ENCODE measurements around the gene SBF2.

Gene SBF2
- long read RNA-seq, partial matches to known transcripts: 2 of 6 reads
- long read RNA-seq, other reads (novel, unspliced or antisense): 4 of 6 reads

- Histone ChIP-seq H3K4me3 (replicated peaks; ENCODE audit: insufficient read depth, low read length) (peak within 1 kb of the TSS; percentile 90), H3K27ac (replicated peaks) (peak within 1 kb of the TSS; percentile 24; the same call in 1 of the 2 replicates), H3K27me3 (ENCODE audit: insufficient read depth, poor library complexity, severe bottlenecking) (no peaks in the 10 kb centered on the region)
- TF ChIP-seq POLR2AphosphoS5 (IDR thresholded peaks at IDR 0.05; ENCODE audit: low read depth) (no peak), REST (IDR thresholded peaks at IDR 0.05; ENCODE audit: insufficient replicate concordance, low read depth) (no peak), GABPA (IDR thresholded peaks at IDR 0.05; ENCODE audit: low read depth) (no peak), SPI1 (IDR thresholded peaks at IDR 0.05; ENCODE audit: borderline replicate concordance, low read depth) (peak; percentile 51; the same call in 1 of the 2 replicates)
- TF ChIP-seq, protein P1, sequence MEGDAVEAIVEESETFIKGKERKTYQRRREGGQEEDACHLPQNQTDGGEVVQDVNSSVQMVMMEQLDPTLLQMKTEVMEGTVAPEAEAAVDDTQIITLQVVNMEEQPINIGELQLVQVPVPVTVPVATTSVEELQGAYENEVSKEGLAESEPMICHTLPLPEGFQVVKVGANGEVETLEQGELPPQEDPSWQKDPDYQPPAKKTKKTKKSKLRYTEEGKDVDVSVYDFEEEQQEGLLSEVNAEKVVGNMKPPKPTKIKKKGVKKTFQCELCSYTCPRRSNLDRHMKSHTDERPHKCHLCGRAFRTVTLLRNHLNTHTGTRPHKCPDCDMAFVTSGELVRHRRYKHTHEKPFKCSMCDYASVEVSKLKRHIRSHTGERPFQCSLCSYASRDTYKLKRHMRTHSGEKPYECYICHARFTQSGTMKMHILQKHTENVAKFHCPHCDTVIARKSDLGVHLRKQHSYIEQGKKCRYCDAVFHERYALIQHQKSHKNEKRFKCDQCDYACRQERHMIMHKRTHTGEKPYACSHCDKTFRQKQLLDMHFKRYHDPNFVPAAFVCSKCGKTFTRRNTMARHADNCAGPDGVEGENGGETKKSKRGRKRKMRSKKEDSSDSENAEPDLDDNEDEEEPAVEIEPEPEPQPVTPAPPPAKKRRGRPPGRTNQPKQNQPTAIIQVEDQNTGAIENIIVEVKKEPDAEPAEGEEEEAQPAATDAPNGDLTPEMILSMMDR (IDR thresholded peaks at IDR 0.05; ENCODE audit: insufficient read depth, low read length): no peak
- DNase-seq (ENCODE audit: low read depth in 1 of 2, low spot score in 1 of 2): peak; percentile 43 to 65
These were observed at the start of gene SBF2 for GRCh38 chr11:10293423-10294289. SBF2 (minus strand) TSS chr11:10294219; CDS start chr11:10294069, 150 bp downstream.

DNA sequence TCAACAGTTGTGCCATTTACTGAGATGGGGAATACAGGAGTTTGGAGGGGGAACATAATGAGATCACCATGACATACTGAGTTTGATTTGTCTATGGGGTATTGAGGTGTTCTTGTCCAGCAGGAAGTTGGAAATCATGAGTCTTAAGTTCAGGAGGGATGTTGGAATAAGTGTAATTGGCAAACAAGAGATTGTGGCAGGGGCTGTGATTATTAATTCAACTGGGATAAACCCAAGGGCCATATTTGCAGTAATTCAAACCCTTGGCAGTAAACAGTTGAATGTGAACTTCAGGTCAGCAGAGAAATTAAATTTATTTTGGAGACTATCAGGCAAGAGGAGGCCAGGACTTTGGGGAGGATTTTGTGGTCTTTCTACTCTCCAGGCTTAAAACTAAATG is 44.3 kb upstream of the SBF2 start:
- no peak for TF ChIP-seq REST (IDR thresholded peaks at IDR 0.05; ENCODE audit: insufficient replicate concordance, low read depth)
- no peak for TF ChIP-seq SPI1 (IDR thresholded peaks at IDR 0.05; ENCODE audit: borderline replicate concordance, low read depth)
- TF ChIP-seq, protein P1 (IDR thresholded peaks at IDR 0.05; ENCODE audit: insufficient read depth, low read length): no peak
- no peak for TF ChIP-seq GABPA (IDR thresholded peaks at IDR 0.05; ENCODE audit: low read depth)
- no peak for TF ChIP-seq POLR2AphosphoS5 (IDR thresholded peaks at IDR 0.05; ENCODE audit: low read depth)
- Histone ChIP-seq H3K27ac (replicated peaks) (no peak overlapping the region), H3K4me3 (replicated peaks; ENCODE audit: insufficient read depth, low read length) (no peak overlapping the region), H3K27me3 (ENCODE audit: insufficient read depth, poor library complexity, severe bottlenecking) (peaks cover 2% of the 10 kb centered on the region)
- DNase-seq (ENCODE audit: low read depth in 1 of 2, low spot score in 1 of 2): no peak

DNA sequence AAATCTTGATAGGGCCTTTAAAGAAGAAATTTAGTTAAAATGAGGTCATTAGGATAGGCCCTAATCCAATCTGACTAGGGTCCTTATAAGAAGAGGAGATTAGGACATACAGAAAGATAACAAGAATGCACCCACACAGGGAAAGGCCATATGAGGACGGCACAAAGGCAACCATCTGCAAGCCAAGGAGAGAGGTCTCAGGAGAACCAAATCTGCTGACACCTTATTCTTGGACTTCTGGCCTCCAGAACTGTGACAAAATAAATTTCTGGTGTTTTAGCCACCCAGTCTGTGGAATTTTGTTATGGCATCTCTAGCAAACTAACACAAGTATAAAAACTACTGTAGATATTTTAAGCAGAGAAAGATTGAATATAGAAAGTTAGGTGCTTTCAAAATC is 39.5 kb upstream of the SBF2 start:
- H3K27ac ChIP-seq (replicated peaks): no peak overlapping the region
- no peaks in the 10 kb centered on the region for H3K27me3 ChIP-seq (ENCODE audit: insufficient read depth, poor library complexity, severe bottlenecking)
- H3K4me3 ChIP-seq (replicated peaks; ENCODE audit: insufficient read depth, low read length): no peak overlapping the region
- TF ChIP-seq GABPA (IDR thresholded peaks at IDR 0.05; ENCODE audit: low read depth): no peak
- no peak for TF ChIP-seq POLR2AphosphoS5 (IDR thresholded peaks at IDR 0.05; ENCODE audit: low read depth)
- TF ChIP-seq REST (IDR thresholded peaks at IDR 0.05; ENCODE audit: insufficient replicate concordance, low read depth): no peak
- TF ChIP-seq SPI1 (IDR thresholded peaks at IDR 0.05; ENCODE audit: borderline replicate concordance, low read depth): no peak
- TF ChIP-seq, protein P1 (IDR thresholded peaks at IDR 0.05; ENCODE audit: insufficient read depth, low read length): no peak
- DNase-seq (ENCODE audit: low read depth in 1 of 2, low spot score in 1 of 2): no peak
